ENCODE measurements around the gene RNF26. TPM values are rescaled to one million over a fixed set of nuclear protein-coding genes. Genes with fewer than 3 reads are reported as not detected.

Gene RNF26
- total and polyA plus RNA-seq, 12 donors, result 5.2 to 28.0 (median 12.7) TPM

DNA sequence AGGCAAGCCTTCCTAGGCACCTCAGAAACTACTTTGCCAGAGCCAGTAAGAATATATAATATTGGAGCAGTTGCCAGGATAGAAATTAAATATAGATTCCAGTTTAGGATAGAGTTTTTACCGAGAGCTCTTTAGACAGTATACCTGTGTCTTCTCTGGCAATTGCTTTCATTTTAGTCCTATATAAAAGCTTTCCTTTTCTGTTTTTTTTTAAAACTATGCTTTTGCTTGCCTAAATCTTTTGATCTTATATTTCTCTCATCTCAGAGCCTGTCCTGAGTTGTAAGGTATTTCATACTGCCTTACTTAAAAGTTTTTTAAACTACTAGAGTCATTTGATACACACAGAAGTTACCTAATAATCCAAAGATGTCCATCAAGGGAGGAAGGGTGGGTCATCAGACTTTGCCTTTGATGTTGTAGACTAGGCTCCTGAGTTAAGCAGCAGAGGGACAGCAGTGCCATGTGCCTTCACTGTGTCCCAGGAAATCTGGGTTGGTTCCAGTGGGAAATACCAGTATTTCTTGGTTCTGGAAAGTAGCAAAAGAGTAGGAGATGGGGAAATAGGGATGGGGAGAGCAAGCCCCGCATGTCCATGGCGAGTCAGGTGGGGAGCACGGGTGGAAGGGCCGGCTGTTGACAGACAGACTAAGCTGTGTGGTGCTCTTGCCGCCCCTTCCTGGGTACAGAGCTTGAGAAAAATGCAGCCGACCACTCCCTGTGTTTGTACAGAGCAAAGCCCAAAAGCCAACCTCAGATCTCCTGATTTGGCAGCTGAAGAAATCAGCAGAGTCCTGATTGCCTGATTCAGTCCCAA, 28.6 kb upstream of the RNF26 start:
- intact Hi-C loops (cut with DNase I), result no loop called here
- no peak for DNase-seq
- Histone ChIP-seq H3K27me3 (no peaks in the 10 kb centered on the region), H3K36me3 (replicated peaks in 1 of 2) (peaks cover 0 to 21% of the 10 kb centered on the region in 2 donors), H3K9me3 (replicated peaks in 1 of 3) (no peaks in the 10 kb centered on the region), H3K4me3 (no peak overlapping the region), H3K27ac (peak overlapping the region in 4 of 5 donors; percentile 61 to 90 (median 76)), H3K4me1 (replicated peaks in 1 of 2) (peaks cover 10 to 11% of the 10 kb centered on the region in 2 donors)
- TF ChIP-seq, protein P1, sequence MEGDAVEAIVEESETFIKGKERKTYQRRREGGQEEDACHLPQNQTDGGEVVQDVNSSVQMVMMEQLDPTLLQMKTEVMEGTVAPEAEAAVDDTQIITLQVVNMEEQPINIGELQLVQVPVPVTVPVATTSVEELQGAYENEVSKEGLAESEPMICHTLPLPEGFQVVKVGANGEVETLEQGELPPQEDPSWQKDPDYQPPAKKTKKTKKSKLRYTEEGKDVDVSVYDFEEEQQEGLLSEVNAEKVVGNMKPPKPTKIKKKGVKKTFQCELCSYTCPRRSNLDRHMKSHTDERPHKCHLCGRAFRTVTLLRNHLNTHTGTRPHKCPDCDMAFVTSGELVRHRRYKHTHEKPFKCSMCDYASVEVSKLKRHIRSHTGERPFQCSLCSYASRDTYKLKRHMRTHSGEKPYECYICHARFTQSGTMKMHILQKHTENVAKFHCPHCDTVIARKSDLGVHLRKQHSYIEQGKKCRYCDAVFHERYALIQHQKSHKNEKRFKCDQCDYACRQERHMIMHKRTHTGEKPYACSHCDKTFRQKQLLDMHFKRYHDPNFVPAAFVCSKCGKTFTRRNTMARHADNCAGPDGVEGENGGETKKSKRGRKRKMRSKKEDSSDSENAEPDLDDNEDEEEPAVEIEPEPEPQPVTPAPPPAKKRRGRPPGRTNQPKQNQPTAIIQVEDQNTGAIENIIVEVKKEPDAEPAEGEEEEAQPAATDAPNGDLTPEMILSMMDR (IDR thresholded peaks at IDR 0.05), result no peak
- no peak for TF ChIP-seq POLR2A (IDR thresholded peaks at IDR 0.05)
- WGBS, 4 donors, result 91 to 95% (median 92%) methylated on average over 7 of the region's 7 CpGs

DNA sequence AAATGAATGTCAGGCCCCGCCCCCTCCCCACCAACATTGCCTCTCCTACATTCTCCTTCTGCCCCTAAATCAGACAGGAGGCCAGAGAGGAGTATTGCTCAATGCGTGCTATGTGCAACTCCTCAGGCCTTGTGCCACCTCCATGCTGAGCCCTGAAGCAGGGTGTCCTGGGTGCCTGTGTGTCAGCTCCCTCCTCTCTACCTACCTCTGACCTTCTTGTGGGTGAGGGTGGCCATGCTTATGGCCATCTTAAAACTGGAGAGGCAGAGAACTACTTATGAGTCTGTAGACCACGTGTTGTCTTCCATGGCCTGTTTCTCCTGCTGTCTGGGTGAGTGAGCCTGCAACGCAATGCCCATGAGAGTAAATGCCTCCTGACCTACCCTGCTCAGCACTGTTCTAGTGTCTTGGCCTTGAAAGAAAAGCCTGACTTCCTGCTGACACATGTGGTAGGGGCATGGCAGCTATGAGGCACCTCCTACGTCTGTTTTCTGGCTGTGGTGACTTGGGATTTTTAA, 27.9 kb upstream of the RNF26 start:
- no peaks in the 10 kb centered on the region for H3K9me3 ChIP-seq (replicated peaks in 1 of 3)
- peaks cover 10 to 11% of the 10 kb centered on the region in 2 donors for H3K4me1 ChIP-seq (replicated peaks in 1 of 2)
- no peak overlapping the region for H3K4me3 ChIP-seq
- 37 to 55% (median 49%) methylated on average over 5 of the region's 5 CpGs for WGBS, 4 donors
- peak overlapping the region; percentile 19 to 90 (median 68) for H3K27ac ChIP-seq
- no peaks in the 10 kb centered on the region for H3K27me3 ChIP-seq
- H3K36me3 ChIP-seq (replicated peaks in 1 of 2), result peaks cover 0 to 16% of the 10 kb centered on the region in 2 donors
- DNase-seq, result peak in 5 of 7 donors; percentile 69 to 77 (median 75)
- intact Hi-C loops (cut with DNase I), result no loop called here
- TF ChIP-seq, protein P1 (IDR thresholded peaks at IDR 0.05), result no peak
- peak in 1 of 2 donors; percentile 40 for TF ChIP-seq POLR2A (IDR thresholded peaks at IDR 0.05)

DNA sequence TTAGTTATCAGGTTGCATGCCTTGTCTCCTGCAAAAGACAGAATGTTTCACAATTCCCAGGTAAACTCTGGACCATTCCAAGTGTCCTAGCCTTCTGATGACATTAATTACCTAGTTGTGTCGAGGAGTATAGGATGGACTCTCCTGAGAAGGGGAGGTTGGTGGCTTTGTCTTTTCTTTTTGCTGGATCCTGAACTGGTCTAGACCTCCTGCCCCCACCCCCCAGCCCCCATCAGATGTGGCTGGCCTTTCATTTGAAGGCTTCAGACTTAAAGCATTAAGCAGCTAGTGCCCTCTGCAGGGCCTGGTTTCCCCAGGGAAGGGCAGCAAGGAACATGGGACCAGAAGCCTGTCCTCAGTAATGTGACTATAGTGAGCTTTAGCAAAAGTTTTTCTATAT, 27.1 kb upstream of the RNF26 start:
- Histone ChIP-seq H3K27ac (peak overlapping the region in 4 of 5 donors; percentile 15 to 90 (median 76)), H3K4me1 (replicated peaks in 1 of 2) (peaks cover 10 to 11% of the 10 kb centered on the region in 2 donors), H3K27me3 (no peaks in the 10 kb centered on the region), H3K36me3 (replicated peaks in 1 of 2) (peaks cover 0 to 8% of the 10 kb centered on the region in 2 donors), H3K4me3 (no peak overlapping the region), H3K9me3 (replicated peaks in 1 of 3) (no peaks in the 10 kb centered on the region)
- intact Hi-C loops (cut with DNase I), result no loop called here
- WGBS, 4 donors, result 57 to 92% (median 81%) methylated on average over 1 of the region's 1 CpG
- DNase-seq, result peak in 1 of 7 donors; percentile 17
- TF ChIP-seq POLR2A (IDR thresholded peaks at IDR 0.05), result no peak
- TF ChIP-seq, protein P1 (IDR thresholded peaks at IDR 0.05), result no peak

DNA sequence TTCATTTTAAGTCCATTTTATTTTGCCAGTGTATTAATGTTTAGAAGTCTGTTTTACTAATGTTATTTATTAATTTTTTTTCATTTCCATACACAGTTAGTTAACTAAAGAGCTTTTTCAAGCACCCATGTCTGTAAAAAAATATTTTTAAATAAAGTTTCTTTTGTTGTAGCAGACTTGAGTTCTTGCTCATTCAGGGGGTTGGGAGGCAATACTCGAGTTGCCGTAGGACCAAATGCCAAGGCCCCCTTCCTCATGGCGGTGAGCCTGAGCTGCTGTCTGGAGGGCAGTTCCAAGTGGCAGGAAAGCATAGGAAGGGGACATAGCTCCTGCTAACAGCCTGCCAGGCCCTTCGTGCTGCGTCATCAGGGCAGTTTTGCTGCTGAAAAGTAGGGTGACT, 26.4 kb upstream of the RNF26 start:
- WGBS, 4 donors, result 61 to 74% (median 67%) methylated on average over 3 to 5 of the region's 5 CpGs
- DNase-seq, result no peak
- no peaks in the 10 kb centered on the region for H3K9me3 ChIP-seq (replicated peaks in 1 of 3)
- H3K4me3 ChIP-seq, result no peak overlapping the region
- TF ChIP-seq, protein P1 (IDR thresholded peaks at IDR 0.05), result no peak
- no peak for TF ChIP-seq POLR2A (IDR thresholded peaks at IDR 0.05)
- intact Hi-C loops (cut with DNase I), result no loop called here
- peaks cover 0 to 3% of the 10 kb centered on the region in 2 donors for H3K36me3 ChIP-seq (replicated peaks in 1 of 2)
- peaks cover 10 to 11% of the 10 kb centered on the region in 2 donors for H3K4me1 ChIP-seq (replicated peaks in 1 of 2)
- no peaks in the 10 kb centered on the region for H3K27me3 ChIP-seq
- H3K27ac ChIP-seq, result peak overlapping the region in 1 of 5 donors; percentile 8
